ENCODE results near the gene WNK3.
A peak's percentile ranks its signal among the peaks of the same experiment; 100 is the strongest.

Gene WNK3

GRCh38 chrX:54237014-54237413 is 120.8 kb downstream of the WNK3 start:
- no peak for DNase-seq

DNA sequence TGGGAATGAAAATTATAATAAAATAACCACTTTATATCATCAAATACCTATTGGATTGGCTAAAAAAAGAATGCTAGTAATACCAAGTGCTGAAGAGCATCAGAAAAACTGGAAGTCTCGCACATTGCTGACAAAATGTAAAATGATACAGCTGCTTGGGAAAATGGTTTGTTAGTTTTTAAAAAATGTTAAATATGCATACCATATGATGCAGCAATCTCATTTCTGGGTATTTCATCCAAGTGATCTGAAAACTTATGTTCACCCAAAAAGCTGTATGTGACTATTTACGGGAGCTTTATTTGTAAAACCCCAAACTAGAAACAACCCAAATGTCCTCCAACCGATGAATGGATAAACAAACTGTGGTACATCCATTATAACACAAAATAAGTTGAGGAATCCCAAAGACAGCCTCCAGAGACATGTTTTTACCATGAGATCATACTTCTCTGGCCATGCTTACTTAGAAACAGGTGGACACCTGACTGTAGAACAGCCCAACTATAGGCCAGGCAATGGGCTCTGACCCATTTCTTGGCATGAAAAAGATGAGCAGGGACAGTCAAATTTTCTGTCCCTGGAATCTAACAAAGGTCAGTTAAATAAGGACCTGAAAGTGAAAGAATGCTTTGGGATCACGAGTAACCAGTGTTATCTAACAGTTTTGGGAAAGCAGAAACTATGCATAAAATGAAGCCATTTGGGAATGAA is 127.3 kb downstream of the WNK3 start:
- DNase-seq, result no peak

- DNase-seq, result no peak
Measured at GRCh38 chrX:54223581-54223980, 134.3 kb downstream of the WNK3 start.

GRCh38 chrX:54213603-54214002 is 144.2 kb downstream of the WNK3 start:
- DNase-seq, result no peak

- DNase-seq, result no peak
Measured at GRCh38 chrX:54208531-54208930, 149.3 kb downstream of the WNK3 start.

GRCh38 chrX:54198262-54198661 is 159.6 kb downstream of the WNK3 start:
- no peak for DNase-seq

GRCh38 chrX:54194982-54195588 is 162.8 kb downstream of the WNK3 start:
- no peak for DNase-seq

- no peak for DNase-seq
Measured at GRCh38 chrX:54193085-54193821, 164.6 kb downstream of the WNK3 start.

GRCh38 chrX:54184474-54184873 is 173.4 kb downstream of the WNK3 start:
- DNase-seq, result no peak

DNA sequence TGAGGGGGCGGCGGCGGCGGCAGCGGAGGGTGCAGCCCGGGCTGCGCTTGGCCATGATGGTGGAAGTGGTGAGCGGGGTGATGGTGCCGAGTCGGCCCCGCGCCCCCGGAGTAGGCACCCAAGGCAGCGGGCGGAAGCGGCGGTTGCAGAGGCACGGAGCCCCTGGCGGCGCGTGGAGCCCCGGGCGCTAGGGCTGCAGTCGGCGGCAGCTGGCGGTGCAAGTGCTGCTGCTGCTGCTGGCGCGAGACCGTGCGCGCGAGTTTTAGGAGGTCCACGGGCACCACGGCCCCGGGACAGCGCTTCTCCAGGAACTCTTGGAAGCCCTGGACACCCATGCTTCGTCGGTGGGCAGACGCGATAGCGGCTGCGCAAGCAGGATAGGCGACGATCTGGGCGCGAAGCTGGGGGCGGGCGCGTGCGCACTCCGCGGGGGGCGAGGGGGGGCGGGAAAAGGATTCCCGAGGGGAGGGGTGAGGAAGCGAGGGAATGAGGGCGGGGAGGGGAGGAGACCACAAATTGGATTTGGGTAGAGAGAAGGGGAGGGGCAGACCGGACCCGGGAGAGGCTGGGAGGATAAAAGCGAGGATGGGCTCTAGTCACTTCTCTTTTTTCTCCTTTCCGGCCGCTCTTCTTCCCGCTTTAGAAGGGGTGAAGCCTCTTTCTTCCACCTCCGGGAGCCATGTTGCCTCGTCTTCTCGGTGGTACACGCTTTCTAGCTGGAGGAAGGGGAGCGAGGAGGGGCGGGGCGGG is 174.8 kb downstream of the WNK3 start, which contains the start of gene FAM120C:
Gene FAM120C (minus strand): TSS at position 391 of the 750 bp plus-strand sequence. CDS start 56 bp downstream, at position 335.
- peak; percentile 74 for DNase-seq

GRCh38 chrX:54182194-54182863 is 175.5 kb downstream of the WNK3 start:
- DNase-seq, result peak; percentile 1

- no peak for DNase-seq
Measured at GRCh38 chrX:54181202-54181953, 176.5 kb downstream of the WNK3 start.

- no peak for DNase-seq
Measured at GRCh38 chrX:54180403-54180802, 177.4 kb downstream of the WNK3 start.

DNA sequence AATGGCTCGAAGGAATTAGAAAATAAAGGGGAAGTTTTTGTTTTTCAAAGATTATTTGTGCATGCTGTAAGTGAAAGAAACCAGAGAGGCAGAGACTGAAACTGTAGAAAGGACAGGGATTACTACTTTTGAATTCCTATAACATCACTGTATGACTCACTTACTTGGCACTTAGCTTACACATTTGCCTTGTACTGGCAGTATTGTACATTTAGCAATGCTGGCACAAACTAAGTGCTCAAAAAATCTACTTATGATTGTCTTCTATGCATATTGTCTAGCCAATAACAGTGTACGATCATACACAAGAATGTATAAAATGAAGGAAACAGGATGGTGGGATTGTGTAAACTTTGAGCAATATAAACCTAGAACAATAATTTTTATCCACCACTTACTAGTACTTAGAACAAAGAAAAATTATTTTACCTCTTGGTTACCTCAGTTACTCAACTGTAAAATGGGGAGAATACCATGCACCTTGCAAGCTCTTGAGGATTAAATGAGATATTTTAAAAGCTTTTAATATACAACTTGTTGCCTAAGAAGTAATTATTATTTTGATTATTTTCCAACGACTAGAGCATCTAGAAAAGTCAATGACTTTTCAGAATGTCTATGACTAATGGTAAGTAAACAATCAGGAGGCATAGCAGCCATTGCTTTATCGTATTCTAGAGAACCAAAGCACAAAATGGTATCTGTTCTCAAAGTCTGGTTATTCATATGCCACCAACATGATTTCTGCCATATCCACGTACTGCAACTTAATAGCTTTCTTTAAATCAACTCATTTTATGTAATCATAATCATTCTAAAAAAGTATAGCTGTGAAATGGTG is 179.5 kb downstream of the WNK3 start:
- DNase-seq, result no peak

GRCh38 chrX:54177306-54177705 is 180.5 kb downstream of the WNK3 start:
- DNase-seq, result no peak

DNA sequence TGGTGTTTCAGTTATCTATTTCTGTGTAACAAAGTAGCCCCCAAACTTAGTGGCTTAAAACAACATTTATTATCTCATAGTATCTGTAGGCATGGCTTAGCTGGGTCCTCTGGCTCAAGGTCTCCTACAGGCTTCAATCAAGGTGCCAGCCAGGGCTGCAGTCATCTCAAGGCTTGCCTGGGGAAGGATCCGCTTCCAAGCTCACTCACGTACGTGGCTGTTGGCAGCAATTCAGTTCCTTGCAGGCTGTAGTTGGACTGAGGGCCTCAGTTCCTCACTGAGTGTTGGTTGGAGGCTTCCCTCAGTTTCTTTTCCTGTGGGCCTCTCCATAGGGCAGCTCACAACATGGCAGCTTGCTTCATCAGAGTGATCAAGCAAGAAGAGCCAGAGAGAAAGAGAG is 184.1 kb downstream of the WNK3 start:
- DNase-seq, result no peak

GRCh38 chrX:54172455-54172854 is 185.4 kb downstream of the WNK3 start:
- no peak for DNase-seq

DNA sequence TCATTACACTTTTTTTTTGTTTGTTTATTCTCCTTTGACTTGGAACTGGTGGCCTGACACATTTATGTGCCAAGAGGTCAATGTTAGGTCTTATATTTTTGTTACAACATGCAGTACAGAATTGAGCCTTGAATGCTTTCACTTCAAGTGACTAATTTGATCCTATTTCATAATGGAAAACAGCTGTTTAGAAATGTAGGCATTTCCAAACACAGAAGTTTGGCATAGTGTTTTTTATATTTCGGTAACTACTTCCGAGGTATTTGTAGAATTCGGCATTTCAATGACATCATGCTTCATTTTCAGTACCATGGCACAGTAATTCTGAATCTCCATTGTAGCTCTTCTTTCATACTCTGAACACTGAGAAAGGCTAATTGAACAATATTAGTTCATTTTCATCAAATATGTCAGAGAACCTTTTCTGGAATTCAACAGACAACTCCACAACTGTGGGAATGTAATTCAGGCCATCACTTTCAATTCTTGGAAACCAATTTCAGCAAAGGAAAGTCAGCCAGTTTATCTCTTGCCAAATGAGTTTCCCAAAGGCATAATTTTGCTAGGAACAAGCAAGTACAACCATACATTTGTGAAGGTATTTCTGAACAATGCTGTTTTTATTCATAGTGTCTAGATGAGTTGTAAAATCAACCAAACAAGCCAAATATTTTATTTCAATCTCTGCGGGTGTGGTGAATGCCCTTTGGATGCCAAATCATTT is 186.2 kb downstream of the WNK3 start:
- DNase-seq, result no peak

GRCh38 chrX:54171091-54171490 is 186.8 kb downstream of the WNK3 start:
- DNase-seq, result no peak

DNA sequence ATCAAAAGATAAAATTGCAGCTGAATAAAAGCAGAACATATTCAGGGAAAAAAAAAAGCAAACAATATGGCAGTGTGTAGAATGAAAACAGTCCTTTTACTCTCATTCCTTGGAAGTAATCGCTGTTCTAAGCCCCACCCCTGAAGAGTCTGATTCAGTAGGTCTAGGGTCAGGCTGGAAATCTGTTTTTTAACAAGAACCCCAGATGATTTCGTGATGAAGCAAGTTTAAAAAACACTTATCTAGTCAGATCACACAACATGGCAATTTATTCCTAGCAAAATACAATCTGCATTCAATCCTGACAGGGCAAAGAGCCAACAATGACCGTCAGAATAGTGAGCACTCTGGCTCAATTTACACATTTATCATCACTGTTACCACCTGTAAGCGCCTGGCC is 190.9 kb downstream of the WNK3 start:
- DNase-seq, result no peak

Measured in T1000 (cell line).